ENCODE data around the gene USP54. TPM values are rescaled to one million over a fixed set of nuclear protein-coding genes. Genes with fewer than 3 reads are reported as not detected.
"Not testable (repeated sequence)": the region's sequence is repeated elsewhere in the genome, so short reads cannot be mapped to it uniquely, and the experiment has no call there.

Gene USP54
- total and polyA plus RNA-seq, 2 of the 13 experiments (the other 11 are each of a cell fraction or from before 2014, with no cell fraction given): 18.1 to 25.0 TPM

- TF ChIP-seq ARID3A (IDR thresholded peaks at IDR 0.05; ENCODE audit: low read depth, low read length): peak; percentile 16; the same call in 1 of the 2 replicates
- 0 out of 2 replicates have a peak, but pooled peaks have one; percentile 28 for TF ChIP-seq POGZ (CRISPR knock-in tag; IDR thresholded peaks at IDR 0.05)
- peak; percentile 9; the same call in 1 of the 2 replicates for TF ChIP-seq SOX5 (CRISPR knock-in tag; IDR thresholded peaks at IDR 0.05; ENCODE audit: borderline replicate concordance)
- peak; percentile 56; the same call in 1 of the 2 replicates for TF ChIP-seq NCOR1 (IDR thresholded peaks at IDR 0.05; ENCODE audit: borderline replicate concordance, low read length)
- peak; percentile 17; the same call in 1 of the 2 replicates for TF ChIP-seq PAXIP1 (CRISPR knock-in tag; conservative IDR thresholded peaks at IDR 0.05)
- 0 out of 2 replicates have a peak, but pooled peaks have one; percentile 31 for TF ChIP-seq PHF21A (CRISPR knock-in tag; IDR thresholded peaks at IDR 0.05)
These were observed 29.8 kb upstream of the USP54 start (continued) for GRCh38 chr10:73620974-73621373.

- H3K9ac ChIP-seq (ENCODE audit: insufficient read depth, low read depth, low read length); FAIRE-seq; H3K79me2 ChIP-seq (ENCODE audit: insufficient read depth, low read length); DNase-seq (ENCODE audit: low spot score); ATAC-seq; H3K4me2 ChIP-seq (ENCODE audit: low read depth, low read length); H3K4me3 ChIP-seq (replicated peaks in 1 of 3; ENCODE audit: insufficient read depth in 1 of 3, low read depth in 2 of 3, low read length in 3 of 3); BruUV-seq (replicated peaks); H3K9me3 ChIP-seq (ENCODE audit: low read length); H2AFZ ChIP-seq (ENCODE audit: low read length); in situ Hi-C loops (cut with HindIII; ENCODE audit: extremely low pct_ligation_motif_present, low pct_unique_long_range_greater_than_20kb); intact Hi-C loops (cut with micrococcal nuclease; ENCODE audit: unreplicated experiment); CTCF ChIA-PET (ENCODE audit: low intra/inter-chr PET ratio, low total read pairs); H3K27ac ChIP-seq (ENCODE audit: extremely low read length, insufficient read depth, low read length); H3K27me3 ChIP-seq (ENCODE audit: control insufficient read depth in 1 of 2, insufficient read depth in 2 of 2, low read length in 2 of 2); H3K36me3 ChIP-seq (replicated peaks in 1 of 2; ENCODE audit: control insufficient read depth in 1 of 2, insufficient read depth in 2 of 2, low read length in 2 of 2); H4K20me1 ChIP-seq (ENCODE audit: insufficient read depth, low read length): not testable (repeated sequence)
- peaks cover 16% of the 10 kb centered on the region for H3K4me1 ChIP-seq (ENCODE audit: insufficient read depth, low read length)
- POLR2A ChIA-PET: interaction anchor here (1.6 kb wide), 1 partner anchor 9 kb away, joined by 3 read pairs; no protein-coding TSS in a partner anchor
- over 99% methylated on average over 8 of the region's 8 CpGs for WGBS (ENCODE audit: low lambda C conversion rate)
These were observed 26.0 kb upstream of the USP54 start for GRCh38 chr10:73617143-73617542.
